ENCODE data around the gene OLIG1. TPM values are rescaled to one million over a fixed set of nuclear protein-coding genes. Genes with fewer than 3 reads are reported as not detected.

Gene OLIG1
- total and polyA plus RNA-seq, 2 of the 8 experiments (the other 6 are each of a cell fraction or from before 2014, with no cell fraction given) = 0.65 to 1.2 TPM

- TF ChIP-seq RNF2 (IDR thresholded peaks at IDR 0.05; ENCODE audit: borderline replicate concordance, low read depth, low read length, missing control alignments, poor library complexity, severe bottlenecking) (no peak), EZH2 (IDR thresholded peaks at IDR 0.05; ENCODE audit: low read depth, low read length, severe bottlenecking) (no peak)
These were observed 38.6 kb upstream of the OLIG1 start (continued) for GRCh38 chr21:33031152-33031911.

Measured in H1 (cell line).